GM12878 (cell line): ENCODE data around the gene TIA1. TPM values are rescaled to one million over a fixed set of nuclear protein-coding genes. Genes with fewer than 3 reads are reported as not detected.

Experiments used
- ATAC-seq: fragments of 200-7000 bp; cut with Tn5 transposase; 3 replicates; pipeline ENCODE4 v1.9.1; 2020; ENCODE audit warnings: mild to moderate bottlenecking, moderate library complexity
- BruUV-seq: library from RNA; stranded (reverse); fragments of 400-500 nt; replicated peaks from 2 replicates; lab custom pipeline; 2021; lab: Mats Ljungman, UMichigan
- CTCF ChIA-PET: fragments of 300-600 bp; sonication (Branson Sonifier 250); formaldehyde crosslinking; extraction: SDS; loops from one replicate; lab custom pipeline; 2021; ENCODE audit warnings: inconsistent platforms; lab: Yijun Ruan, JAX
- POLR2A ChIA-PET: fragments of 350-600 bp; formaldehyde crosslinking; extraction: SDS; loops from one replicate; lab custom pipeline; 2021; ENCODE audit warnings: inconsistent platforms; lab: Charles Lee
- RAD21 ChIA-PET: fragments of 300-600 bp; sonication (Branson Sonifier 250); formaldehyde crosslinking; loops from one replicate; lab custom pipeline; 2023; ENCODE audit warnings: antibody characterized with exemption; ENCODE audit not compliant: unreplicated experiment; lab: Charles Lee
- SMC1A ChIA-PET: fragments of 300-600 bp; sonication (Branson Sonifier 250); formaldehyde crosslinking; loops from one replicate; lab custom pipeline; 2023; ENCODE audit not compliant: unreplicated experiment, uncharacterized antibody; lab: Charles Lee
- DNase-seq: peaks from one replicate; pipeline ENCODE4 v3.0.0-alpha.2; 2011; ENCODE audit warnings: low read depth, low spot score
- FAIRE-seq: peaks from 3 replicates; lab custom pipeline; 2011; peaks lifted over from hg19 to GRCh38; lab: Jason Lieb, UNC
- H2AFZ ChIP-seq: 2 replicates; pipeline ENCODE4 v1.6.0; 2011; ENCODE audit warnings: low read depth, low read length, control low read depth; ENCODE audit not compliant: control insufficient read depth
- H3K27ac ChIP-seq: 2 replicates; pipeline ENCODE4 v1.5.1; 2011; ENCODE audit warnings: control low read depth; ENCODE audit not compliant: control insufficient read depth, insufficient read depth
- H3K27me3 ChIP-seq, 2 experiments: replicated peaks in 1 of 2; 2 replicates each; pipeline versions ENCODE4 v1.6.0 to v1.6.1; 2011; ENCODE audit warnings: low read length in 1 of 2; ENCODE audit not compliant: control insufficient read depth in 2 of 2, insufficient read depth in 2 of 2
- H3K36me3 ChIP-seq, 2 experiments: 2 replicates each; pipeline ENCODE4 v1.5.1; 2011; ENCODE audit warnings: low read length in 1 of 2; ENCODE audit not compliant: control insufficient read depth in 2 of 2, insufficient read depth in 2 of 2
- H3K4me1 ChIP-seq: 2 replicates; pipeline ENCODE4 v1.6.1; 2011; ENCODE audit warnings: mild to moderate bottlenecking, low read length, moderate library complexity, mixed read lengths; ENCODE audit not compliant: control insufficient read depth, insufficient read depth
- H3K4me2 ChIP-seq: 2 replicates; pipeline ENCODE4 v1.6.0; 2011; ENCODE audit warnings: control low read depth; ENCODE audit not compliant: control insufficient read depth, insufficient read depth
- H3K4me3 ChIP-seq: fragments of 200-600 bp; sonication (generic); 2 replicates; pipeline ENCODE4 v1.5.1; 2016
- H3K79me2 ChIP-seq: 2 replicates; pipeline ENCODE4 v1.6.0; 2011; ENCODE audit warnings: low read length; ENCODE audit not compliant: control insufficient read depth, insufficient read depth
- H3K9ac ChIP-seq: 2 replicates; pipeline ENCODE4 v1.8.0; 2011; ENCODE audit warnings: low read length, control low read depth, mixed read lengths; ENCODE audit not compliant: control insufficient read depth, insufficient read depth
- H3K9me3 ChIP-seq: replicated peaks from 3 replicates; pipeline ENCODE4 v1.5.1; 2011; ENCODE audit warnings: mild to moderate bottlenecking, low read length; ENCODE audit not compliant: control insufficient read depth, insufficient read depth
- H4K20me1 ChIP-seq: 2 replicates; pipeline ENCODE4 v1.6.0; 2011; ENCODE audit not compliant: control insufficient read depth, insufficient read depth
- BRCA1 ChIP-seq: IDR thresholded peaks from 2 replicates; pipeline ENCODE4 v1.6.1; 2011; ENCODE audit warnings: low read depth, low read length, improper control_type of control experiment
- CBX5 ChIP-seq: sonication (generic); IDR thresholded peaks from 2 replicates; pipeline ENCODE4 v1.6.1; 2016; ENCODE audit warnings: low read depth, moderate library complexity, mild to moderate bottlenecking, inconsistent platforms
- EZH2 ChIP-seq: IDR thresholded peaks from 2 replicates; pipeline ENCODE4 v1.6.1; 2012; ENCODE audit warnings: low read depth, mild to moderate bottlenecking, control low read depth, inconsistent platforms, low read length, borderline replicate concordance; ENCODE audit not compliant: control insufficient read depth
- HDAC6 ChIP-seq: fragments of 200-600 bp; sonication (generic); IDR thresholded peaks from one replicate; pipeline ENCODE4 v1.8.0; 2017; ENCODE audit warnings: antibody characterized with exemption; ENCODE audit not compliant: unreplicated experiment
- MTA3 ChIP-seq: IDR thresholded peaks from 2 replicates; pipeline ENCODE4 v1.6.1; 2012; ENCODE audit warnings: low read length, inconsistent platforms, borderline replicate concordance
- PAX8 ChIP-seq: fragments of 450-650 bp; IDR thresholded peaks from 2 replicates; pipeline ENCODE4 v1.6.1; 2017; ENCODE audit warnings: mild to moderate bottlenecking, moderate library complexity
- RAD21 ChIP-seq: IDR thresholded peaks from 2 replicates; pipeline ENCODE4 v1.6.1; 2011; ENCODE audit warnings: mild to moderate bottlenecking, low read depth, low read length, moderate library complexity; ENCODE audit not compliant: insufficient read depth
- TAF1 ChIP-seq: IDR thresholded peaks from 2 replicates; pipeline ENCODE4 v1.6.1; 2011; ENCODE audit warnings: mild to moderate bottlenecking, low read depth, low read length, borderline replicate concordance
- TCF12 ChIP-seq: IDR thresholded peaks from 2 replicates; pipeline ENCODE4 v1.6.1; 2011; ENCODE audit warnings: low read depth, mild to moderate bottlenecking, low read length
- YBX1 ChIP-seq: fragments of 450-650 bp; IDR thresholded peaks from 2 replicates; pipeline ENCODE4 v1.6.1; 2016; ENCODE audit warnings: antibody characterized with exemption
- ZBTB33 ChIP-seq: fragments of 450-650 bp; IDR thresholded peaks from 2 replicates; pipeline ENCODE4 v1.6.1; 2017; ENCODE audit warnings: mild to moderate bottlenecking
- ZNF687 ChIP-seq: fragments of 450-650 bp; IDR thresholded peaks from 2 replicates; pipeline ENCODE4 v1.6.1; 2017; ENCODE audit warnings: mild to moderate bottlenecking, moderate library complexity
- WGBS: methylation state at CpG from one replicate; pipeline ENCODE4 v1.1.6; 2016; ENCODE audit warnings: low lambda C conversion rate; ENCODE audit not compliant: insufficient replicate concordance, insufficient coverage; ENCODE audit errors: missing lambda C conversion rate; 5-methylcytosine and 5-hydroxymethylcytosine counted together
- in situ Hi-C: fragments of 300-500 bp; cut with MboI; formaldehyde crosslinking; loops from 9 replicates; pipeline ENCODE4 v1.14.3; 2018; ENCODE audit warnings: mixed read lengths
- intact Hi-C: fragments of 100-400 bp; cut with micrococcal nuclease; formaldehyde crosslinking; loops from one replicate; pipeline ENCODE4 v1.14.2; 2022; ENCODE audit not compliant: unreplicated experiment
- polyA plus RNA-seq, 11 experiments: library from polyadenylated mRNA; depleted of rRNA in 4 of 11; unstranded in 6 of 11; stranded (reverse) in 5 of 11; fragments of >200 nt; fragmentation: Nextera tagmentation in 4 of 11; fragmentation: Illumina TruSeq in 1 of 11; extraction: Ambion mirVana in 4 of 11; extraction: Trizol in 1 of 11; gene quantifications; 1 replicate in 1 of 11; 2 replicates in 10 of 11; pipeline versions ENCODE4 v1.2.1 to v1.2.3, GENCODE V29; 2011 to 2016; ENCODE audit warnings: inconsistent platforms in 2 of 11, missing spikeins in 2 of 11, low read depth in 1 of 11
- total RNA-seq, 4 experiments: library from RNA; depleted of rRNA in 3 of 4; stranded (reverse); fragments of >200 nt in 3 of 4; fragmentation: Illumina TruSeq in 1 of 4; extraction: Trizol in 1 of 4; gene quantifications; 2 replicates each; pipeline versions ENCODE4 v1.2.1 to v1.2.3, GENCODE V29; 2013 to 2021

The TIA1 gene
- total and polyA plus RNA-seq, 10 of the 15 experiments (the other 5 are each of a cell fraction or from before 2014, with no cell fraction given): 21.5 to 155 (median 67.0) TPM

GRCh38 chr2:70204452-70204851 lies 44.0 kb downstream of the TIA1 start:
- H2AFZ ChIP-seq: no peak overlapping the region
- ChIA-PET POLR2A (no interaction called here), RAD21 (no interaction called here), CTCF (no interaction called here), SMC1A (no interaction called here)
- no peak overlapping the region for H3K9ac ChIP-seq
- ATAC-seq (no peak), FAIRE-seq (no peak), DNase-seq (no peak)
- H3K27me3 ChIP-seq: no peaks in the 10 kb centered on the region
- H3K36me3 ChIP-seq: no peaks in the 10 kb centered on the region; a peak in 2 of 4 replicates
- 97% methylated on average over 8 of the region's 8 CpGs for WGBS
- BruUV-seq: no TSS peak
- TF ChIP-seq TAF1 (no peak), PAX8 (no peak), EZH2 (no peak), CBX5 (no peak), MTA3 (no peak), YBX1 (no peak), TCF12 (no peak), ZBTB33 (no peak), HDAC6 (no peak), ZNF687 (no peak), BRCA1 (no peak), RAD21 (no peak)
- no peak overlapping the region for H3K27ac ChIP-seq
- H3K4me1 ChIP-seq: no peaks in the 10 kb centered on the region
- H3K4me3 ChIP-seq: no peak overlapping the region
- no peak overlapping the region for H3K4me2 ChIP-seq
- no peaks in the 10 kb centered on the region for H4K20me1 ChIP-seq
- in situ Hi-C loops (no loop called here), intact Hi-C loops (no loop called here)
- H3K9me3 ChIP-seq: no peaks in the 10 kb centered on the region; the same call in 2 of the 3 replicates
- no peaks in the 10 kb centered on the region for H3K79me2 ChIP-seq
